ENCODE data around the gene PALM2AKAP2. TPM values are rescaled to one million over a fixed set of nuclear protein-coding genes. Genes with fewer than 3 reads are reported as not detected.

Gene PALM2AKAP2
- total and polyA plus RNA-seq, 10 of the 15 experiments (the other 5 are each of a cell fraction or from before 2014, with no cell fraction given) = 0.01 TPM; not detected in 9

DNA sequence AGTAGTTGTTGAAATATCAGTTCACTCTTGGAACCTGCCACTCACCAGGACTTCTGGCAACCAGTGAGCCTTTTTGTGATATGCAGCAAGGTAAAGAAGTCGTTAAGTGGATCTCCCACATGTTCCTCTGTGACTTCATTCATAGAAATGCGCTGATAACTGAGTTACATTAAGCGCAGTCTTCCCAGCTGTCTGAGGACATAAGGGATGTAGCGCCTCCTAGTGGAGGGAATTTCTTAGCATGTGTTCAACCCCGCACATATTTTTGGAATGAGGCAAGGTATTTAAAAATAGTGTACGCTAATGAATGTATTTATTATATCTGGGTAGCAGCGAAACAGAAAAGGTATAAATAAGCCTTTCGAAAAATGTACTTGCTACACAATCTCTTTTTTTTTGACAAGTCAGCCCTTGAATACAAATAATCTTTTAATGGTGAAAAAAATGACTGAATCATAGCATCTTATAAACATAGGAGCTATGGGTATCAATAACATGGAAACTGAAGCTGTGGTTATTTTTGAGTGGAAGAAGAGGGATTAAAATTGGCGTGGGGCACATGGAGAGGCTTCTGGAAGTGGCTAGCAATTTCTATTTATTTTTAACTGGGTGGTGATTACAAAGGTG is 38.0 kb downstream of the PALM2AKAP2 start (continued):
- TF ChIP-seq, protein P1, sequence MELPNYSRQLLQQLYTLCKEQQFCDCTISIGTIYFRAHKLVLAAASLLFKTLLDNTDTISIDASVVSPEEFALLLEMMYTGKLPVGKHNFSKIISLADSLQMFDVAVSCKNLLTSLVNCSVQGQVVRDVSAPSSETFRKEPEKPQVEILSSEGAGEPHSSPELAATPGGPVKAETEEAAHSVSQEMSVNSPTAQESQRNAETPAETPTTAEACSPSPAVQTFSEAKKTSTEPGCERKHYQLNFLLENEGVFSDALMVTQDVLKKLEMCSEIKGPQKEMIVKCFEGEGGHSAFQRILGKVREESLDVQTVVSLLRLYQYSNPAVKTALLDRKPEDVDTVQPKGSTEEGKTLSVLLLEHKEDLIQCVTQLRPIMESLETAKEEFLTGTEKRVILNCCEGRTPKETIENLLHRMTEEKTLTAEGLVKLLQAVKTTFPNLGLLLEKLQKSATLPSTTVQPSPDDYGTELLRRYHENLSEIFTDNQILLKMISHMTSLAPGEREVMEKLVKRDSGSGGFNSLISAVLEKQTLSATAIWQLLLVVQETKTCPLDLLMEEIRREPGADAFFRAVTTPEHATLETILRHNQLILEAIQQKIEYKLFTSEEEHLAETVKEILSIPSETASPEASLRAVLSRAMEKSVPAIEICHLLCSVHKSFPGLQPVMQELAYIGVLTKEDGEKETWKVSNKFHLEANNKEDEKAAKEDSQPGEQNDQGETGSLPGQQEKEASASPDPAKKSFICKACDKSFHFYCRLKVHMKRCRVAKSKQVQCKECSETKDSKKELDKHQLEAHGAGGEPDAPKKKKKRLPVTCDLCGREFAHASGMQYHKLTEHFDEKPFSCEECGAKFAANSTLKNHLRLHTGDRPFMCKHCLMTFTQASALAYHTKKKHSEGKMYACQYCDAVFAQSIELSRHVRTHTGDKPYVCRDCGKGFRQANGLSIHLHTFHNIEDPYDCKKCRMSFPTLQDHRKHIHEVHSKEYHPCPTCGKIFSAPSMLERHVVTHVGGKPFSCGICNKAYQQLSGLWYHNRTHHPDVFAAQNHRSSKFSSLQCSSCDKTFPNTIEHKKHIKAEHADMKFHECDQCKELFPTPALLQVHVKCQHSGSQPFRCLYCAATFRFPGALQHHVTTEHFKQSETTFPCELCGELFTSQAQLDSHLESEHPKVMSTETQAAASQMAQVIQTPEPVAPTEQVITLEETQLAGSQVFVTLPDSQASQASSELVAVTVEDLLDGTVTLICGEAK (IDR thresholded peaks at IDR 0.05; ENCODE audit: borderline replicate concordance) = no peak

DNA sequence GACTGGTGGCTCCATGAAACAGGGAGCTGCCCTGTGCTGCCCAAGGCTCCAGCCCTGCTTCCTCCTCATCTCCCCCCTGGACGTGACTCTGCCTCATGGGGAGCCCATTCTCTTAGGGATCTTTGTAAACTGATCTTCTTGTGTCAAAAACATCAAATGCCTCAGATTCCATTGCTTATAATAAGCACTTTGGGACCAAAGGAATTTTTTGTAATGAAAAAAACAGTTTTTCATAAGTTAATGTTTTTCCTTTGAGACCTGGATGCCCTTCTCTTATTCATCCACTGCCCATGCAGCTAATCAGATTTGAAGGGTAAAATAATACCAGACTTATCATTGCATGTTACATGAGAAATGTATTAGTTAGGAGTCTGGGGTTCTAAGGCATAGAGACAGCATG is 41.7 kb downstream of the PALM2AKAP2 start:
- in situ Hi-C loops (cut with MboI) = loop anchor here (25.0 kb wide), 1 partner anchor 234 kb away; no protein-coding TSS in a partner anchor
- CTCF ChIA-PET = interaction anchor here (0.9 to 1.2 kb wide), 2 partner anchors 60 to 248 kb away, joined by 4 read pairs; no protein-coding TSS in a partner anchor
- TF ChIP-seq, protein P2, sequence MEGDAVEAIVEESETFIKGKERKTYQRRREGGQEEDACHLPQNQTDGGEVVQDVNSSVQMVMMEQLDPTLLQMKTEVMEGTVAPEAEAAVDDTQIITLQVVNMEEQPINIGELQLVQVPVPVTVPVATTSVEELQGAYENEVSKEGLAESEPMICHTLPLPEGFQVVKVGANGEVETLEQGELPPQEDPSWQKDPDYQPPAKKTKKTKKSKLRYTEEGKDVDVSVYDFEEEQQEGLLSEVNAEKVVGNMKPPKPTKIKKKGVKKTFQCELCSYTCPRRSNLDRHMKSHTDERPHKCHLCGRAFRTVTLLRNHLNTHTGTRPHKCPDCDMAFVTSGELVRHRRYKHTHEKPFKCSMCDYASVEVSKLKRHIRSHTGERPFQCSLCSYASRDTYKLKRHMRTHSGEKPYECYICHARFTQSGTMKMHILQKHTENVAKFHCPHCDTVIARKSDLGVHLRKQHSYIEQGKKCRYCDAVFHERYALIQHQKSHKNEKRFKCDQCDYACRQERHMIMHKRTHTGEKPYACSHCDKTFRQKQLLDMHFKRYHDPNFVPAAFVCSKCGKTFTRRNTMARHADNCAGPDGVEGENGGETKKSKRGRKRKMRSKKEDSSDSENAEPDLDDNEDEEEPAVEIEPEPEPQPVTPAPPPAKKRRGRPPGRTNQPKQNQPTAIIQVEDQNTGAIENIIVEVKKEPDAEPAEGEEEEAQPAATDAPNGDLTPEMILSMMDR (IDR thresholded peaks at IDR 0.05 in 2 of 3, conservative IDR thresholded peaks at IDR 0.05 in 1 of 3; ENCODE audit: control insufficient read depth in 2 of 3, extremely low read depth in 1 of 3, insufficient read depth in 1 of 3, low read depth in 3 of 3, low read length in 3 of 3) = no peak
- TF ChIP-seq, protein P3, sequence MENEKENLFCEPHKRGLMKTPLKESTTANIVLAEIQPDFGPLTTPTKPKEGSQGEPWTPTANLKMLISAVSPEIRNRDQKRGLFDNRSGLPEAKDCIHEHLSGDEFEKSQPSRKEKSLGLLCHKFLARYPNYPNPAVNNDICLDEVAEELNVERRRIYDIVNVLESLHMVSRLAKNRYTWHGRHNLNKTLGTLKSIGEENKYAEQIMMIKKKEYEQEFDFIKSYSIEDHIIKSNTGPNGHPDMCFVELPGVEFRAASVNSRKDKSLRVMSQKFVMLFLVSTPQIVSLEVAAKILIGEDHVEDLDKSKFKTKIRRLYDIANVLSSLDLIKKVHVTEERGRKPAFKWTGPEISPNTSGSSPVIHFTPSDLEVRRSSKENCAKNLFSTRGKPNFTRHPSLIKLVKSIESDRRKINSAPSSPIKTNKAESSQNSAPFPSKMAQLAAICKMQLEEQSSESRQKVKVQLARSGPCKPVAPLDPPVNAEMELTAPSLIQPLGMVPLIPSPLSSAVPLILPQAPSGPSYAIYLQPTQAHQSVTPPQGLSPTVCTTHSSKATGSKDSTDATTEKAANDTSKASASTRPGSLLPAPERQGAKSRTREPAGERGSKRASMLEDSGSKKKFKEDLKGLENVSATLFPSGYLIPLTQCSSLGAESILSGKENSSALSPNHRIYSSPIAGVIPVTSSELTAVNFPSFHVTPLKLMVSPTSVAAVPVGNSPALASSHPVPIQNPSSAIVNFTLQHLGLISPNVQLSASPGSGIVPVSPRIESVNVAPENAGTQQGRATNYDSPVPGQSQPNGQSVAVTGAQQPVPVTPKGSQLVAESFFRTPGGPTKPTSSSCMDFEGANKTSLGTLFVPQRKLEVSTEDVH (IDR thresholded peaks at IDR 0.05; ENCODE audit: low read depth, partially characterized antibody) = no peak
- no peak for TF ChIP-seq TARDBP (IDR thresholded peaks at IDR 0.05; ENCODE audit: borderline replicate concordance)
- no peak for TF ChIP-seq EGR1 (IDR thresholded peaks at IDR 0.05; ENCODE audit: borderline replicate concordance in 1 of 2, low read depth in 2 of 2, low read length in 2 of 2)
- TF ChIP-seq HCFC1 (IDR thresholded peaks at IDR 0.05; ENCODE audit: low read length) = no peak
- TF ChIP-seq EP300 (IDR thresholded peaks at IDR 0.05; ENCODE audit: borderline replicate concordance in 1 of 2, control insufficient read depth in 1 of 2, low read depth in 2 of 2, low read length in 2 of 2) = no peak
- no peak for TF ChIP-seq DPF2 (IDR thresholded peaks at IDR 0.05)
- TF ChIP-seq, protein P4, sequence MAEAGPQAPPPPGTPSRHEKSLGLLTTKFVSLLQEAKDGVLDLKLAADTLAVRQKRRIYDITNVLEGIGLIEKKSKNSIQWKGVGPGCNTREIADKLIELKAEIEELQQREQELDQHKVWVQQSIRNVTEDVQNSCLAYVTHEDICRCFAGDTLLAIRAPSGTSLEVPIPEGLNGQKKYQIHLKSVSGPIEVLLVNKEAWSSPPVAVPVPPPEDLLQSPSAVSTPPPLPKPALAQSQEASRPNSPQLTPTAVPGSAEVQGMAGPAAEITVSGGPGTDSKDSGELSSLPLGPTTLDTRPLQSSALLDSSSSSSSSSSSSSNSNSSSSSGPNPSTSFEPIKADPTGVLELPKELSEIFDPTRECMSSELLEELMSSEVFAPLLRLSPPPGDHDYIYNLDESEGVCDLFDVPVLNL (IDR thresholded peaks at IDR 0.05; ENCODE audit: low read depth, low read length) = no peak
- no peak for TF ChIP-seq NFYA (IDR thresholded peaks at IDR 0.05; ENCODE audit: borderline replicate concordance, low read depth, low read length)
- TF ChIP-seq ZNF207 (IDR thresholded peaks at IDR 0.05; ENCODE audit: borderline replicate concordance) = no peak

More for the DNA sequence above, 41.7 kb downstream of the PALM2AKAP2 start:
- no peaks in the 10 kb centered on the region; the same call in 1 of the 2 replicates for H4K20me1 ChIP-seq (ENCODE audit: control insufficient read depth, insufficient read depth)
- ATAC-seq (no peak), DNase-seq (ENCODE audit: low read depth, low spot score) (no peak), FAIRE-seq (no peak)
- intact Hi-C loops (cut with micrococcal nuclease; ENCODE audit: unreplicated experiment) = no loop called here
- no peaks in the 10 kb centered on the region for H3K36me3 ChIP-seq (ENCODE audit: control insufficient read depth in 2 of 2, insufficient read depth in 2 of 2, low read length in 1 of 2)
- no peak overlapping the region for H3K9ac ChIP-seq (ENCODE audit: control insufficient read depth, insufficient read depth, low read length)
- H3K27ac ChIP-seq (ENCODE audit: control insufficient read depth, insufficient read depth) = no peak overlapping the region
- no peak overlapping the region for H2AFZ ChIP-seq (ENCODE audit: control insufficient read depth, low read depth, low read length)
- RAD21 ChIA-PET (ENCODE audit: unreplicated experiment) = no interaction called here
- BruUV-seq (replicated peaks) = no TSS peak
- no peaks in the 10 kb centered on the region for H3K4me1 ChIP-seq (ENCODE audit: control insufficient read depth, insufficient read depth, low read length)
- SMC1A ChIA-PET (ENCODE audit: uncharacterized antibody, unreplicated experiment) = no interaction called here
- H3K4me3 ChIP-seq = no peak overlapping the region
- no peaks in the 10 kb centered on the region for H3K9me3 ChIP-seq (replicated peaks; ENCODE audit: control insufficient read depth, insufficient read depth, low read length)
- H3K79me2 ChIP-seq (ENCODE audit: control insufficient read depth, insufficient read depth, low read length) = no peaks in the 10 kb centered on the region
- 7% methylated on average over 1 of the region's 1 CpG for WGBS (ENCODE audit: insufficient coverage, insufficient replicate concordance, low lambda C conversion rate, missing lambda C conversion rate)
- POLR2A ChIA-PET = no interaction called here
- H3K27me3 ChIP-seq (replicated peaks in 1 of 2; ENCODE audit: control insufficient read depth in 2 of 2, insufficient read depth in 2 of 2, low read length in 1 of 2) = 0 out of 4 replicates have a peak, but pooled peaks cover 0 to 8% of the 10 kb centered on the region in 2 experiments
- no peak overlapping the region for H3K4me2 ChIP-seq (ENCODE audit: control insufficient read depth, insufficient read depth)
